H1 (cell line): ENCODE measurements around the gene CSNK1A1.
"Not testable (repeated sequence)": the region's sequence is repeated elsewhere in the genome, so short reads cannot be mapped to it uniquely, and the experiment has no call there.

Experiments used
- ATF2 ChIP-seq: IDR thresholded peaks from 2 replicates; pipeline ENCODE4 v1.6.1; 2012; ENCODE audit warnings: low read length, inconsistent platforms
- EP300 ChIP-seq, 2 experiments: IDR thresholded peaks; 1 replicate in 1 of 2; 2 replicates in 1 of 2; pipeline ENCODE4 v1.6.1; 2011 to 2012; ENCODE audit warnings: low read depth in 2 of 2, low read length in 2 of 2, mild to moderate bottlenecking in 2 of 2, borderline replicate concordance in 1 of 2, inconsistent platforms in 1 of 2, moderate library complexity in 1 of 2
- JUN ChIP-seq: IDR thresholded peaks from 2 replicates; pipeline ENCODE4 v1.6.1; 2011; ENCODE audit warnings: low read depth, mild to moderate bottlenecking, improper control_type of control experiment, low read length
- KDM1A ChIP-seq: fragments of 200-600, 300-600 bp; sonication (generic); IDR thresholded peaks from 2 replicates; pipeline ENCODE4 v1.7.1; 2016; ENCODE audit warnings: mild to moderate bottlenecking, low read length, borderline replicate concordance
- POLR2A ChIP-seq, 2 experiments: IDR thresholded peaks; 1 replicate in 1 of 2; 2 replicates in 1 of 2; pipeline ENCODE4 v1.6.1; 2011; ENCODE audit warnings: low read depth in 2 of 2, low read length in 2 of 2, mild to moderate bottlenecking in 2 of 2; ENCODE audit errors: control extremely low read depth in 1 of 2
- POLR2AphosphoS5 ChIP-seq: IDR thresholded peaks from 2 replicates; pipeline ENCODE4 v1.6.1; 2011; ENCODE audit warnings: low read depth, low read length
- SIRT6 ChIP-seq: IDR thresholded peaks from one replicate; pipeline ENCODE4 v1.7.1; 2012; ENCODE audit warnings: low read length, inconsistent platforms
- SP1 ChIP-seq: IDR thresholded peaks from 2 replicates; pipeline ENCODE4 v1.6.1; 2011; ENCODE audit warnings: low read depth, low read length
- YY1 ChIP-seq: IDR thresholded peaks from 2 replicates; pipeline ENCODE4 v1.6.1; 2011; ENCODE audit warnings: low read depth, mild to moderate bottlenecking, low read length
- TF ChIP-seq, protein P1 (sequence below), 3 experiments: IDR thresholded peaks; 1 replicate in 2 of 3; 2 replicates in 1 of 3; pipeline versions ENCODE4 v1.5.1 to v1.6.1; 2011; ENCODE audit warnings: low read length in 3 of 3, mild to moderate bottlenecking in 3 of 3, inconsistent platforms in 2 of 3, low read depth in 1 of 3, moderate library complexity in 1 of 3; ENCODE audit not compliant: insufficient read depth in 1 of 3; ENCODE audit errors: control extremely low read depth in 1 of 3

DNA sequence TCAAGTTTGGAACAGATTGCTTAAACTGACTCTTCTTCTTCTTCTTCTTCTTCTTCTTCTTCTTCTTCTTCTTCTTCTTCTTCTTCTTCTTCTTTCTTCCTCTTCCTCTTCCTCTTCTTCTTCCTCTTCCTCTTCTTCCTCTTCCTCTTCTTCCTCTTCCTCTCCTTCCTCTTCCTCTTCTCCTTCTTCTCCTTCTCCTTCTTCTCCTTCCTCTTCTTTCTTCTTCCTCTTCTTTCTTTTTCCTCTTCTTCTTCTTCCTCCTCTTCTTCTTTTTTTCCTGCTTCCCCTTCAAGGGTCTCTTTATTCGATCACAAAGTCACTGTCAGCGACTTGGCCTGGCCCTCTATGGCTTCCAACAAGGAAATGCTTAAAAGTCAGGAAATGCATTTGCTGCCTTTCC, 47.0 kb upstream of the CSNK1A1 start:
- TF ChIP-seq, protein P1, sequence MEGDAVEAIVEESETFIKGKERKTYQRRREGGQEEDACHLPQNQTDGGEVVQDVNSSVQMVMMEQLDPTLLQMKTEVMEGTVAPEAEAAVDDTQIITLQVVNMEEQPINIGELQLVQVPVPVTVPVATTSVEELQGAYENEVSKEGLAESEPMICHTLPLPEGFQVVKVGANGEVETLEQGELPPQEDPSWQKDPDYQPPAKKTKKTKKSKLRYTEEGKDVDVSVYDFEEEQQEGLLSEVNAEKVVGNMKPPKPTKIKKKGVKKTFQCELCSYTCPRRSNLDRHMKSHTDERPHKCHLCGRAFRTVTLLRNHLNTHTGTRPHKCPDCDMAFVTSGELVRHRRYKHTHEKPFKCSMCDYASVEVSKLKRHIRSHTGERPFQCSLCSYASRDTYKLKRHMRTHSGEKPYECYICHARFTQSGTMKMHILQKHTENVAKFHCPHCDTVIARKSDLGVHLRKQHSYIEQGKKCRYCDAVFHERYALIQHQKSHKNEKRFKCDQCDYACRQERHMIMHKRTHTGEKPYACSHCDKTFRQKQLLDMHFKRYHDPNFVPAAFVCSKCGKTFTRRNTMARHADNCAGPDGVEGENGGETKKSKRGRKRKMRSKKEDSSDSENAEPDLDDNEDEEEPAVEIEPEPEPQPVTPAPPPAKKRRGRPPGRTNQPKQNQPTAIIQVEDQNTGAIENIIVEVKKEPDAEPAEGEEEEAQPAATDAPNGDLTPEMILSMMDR (IDR thresholded peaks at IDR 0.05; ENCODE audit: control extremely low read depth in 1 of 3, insufficient read depth in 1 of 3, low read depth in 1 of 3, low read length in 3 of 3) = not testable (repeated sequence)
- not testable (repeated sequence) for TF ChIP-seq EP300 (IDR thresholded peaks at IDR 0.05; ENCODE audit: borderline replicate concordance in 1 of 2, low read depth in 2 of 2, low read length in 2 of 2); POLR2A (IDR thresholded peaks at IDR 0.05; ENCODE audit: control extremely low read depth in 1 of 2, low read depth in 2 of 2, low read length in 2 of 2); YY1; JUN; SP1; POLR2AphosphoS5; SIRT6; KDM1A; ATF2
